DND-41 (cell line): Measurements from ENCODE around the gene MATK.

ENCODE experiments used
- ATAC-seq: fragments of 200-7000 bp; cut with Tn5 transposase; 3 replicates; pipeline ENCODE4 v1.9.1; 2021; ENCODE audit warnings: low read depth; ENCODE audit not compliant: insufficient read depth
- DNase-seq: peaks from one replicate; pipeline ENCODE4 v3.0.0-alpha.2; 2020
- H2AFZ ChIP-seq: 2 replicates; pipeline ENCODE4 v1.6.0; 2012; ENCODE audit warnings: low read depth, low read length
- H3K27ac ChIP-seq: 2 replicates; pipeline ENCODE4 v1.5.1; 2012; ENCODE audit warnings: low read length, inconsistent platforms
- H3K27me3 ChIP-seq: fragments of 200-600 bp; sonication (generic); 2 replicates; pipeline ENCODE4 v1.6.0; 2012; ENCODE audit warnings: low read length, mild to moderate bottlenecking, inconsistent platforms; ENCODE audit not compliant: insufficient read depth, poor library complexity
- H3K36me3 ChIP-seq: 2 replicates; pipeline ENCODE4 v1.5.1; 2012; ENCODE audit warnings: low read length, inconsistent platforms; ENCODE audit not compliant: insufficient read depth
- H3K4me1 ChIP-seq: 2 replicates; pipeline ENCODE4 v1.5.1; 2012; ENCODE audit warnings: mild to moderate bottlenecking, low read length; ENCODE audit not compliant: insufficient read depth
- H3K4me2 ChIP-seq: 2 replicates; pipeline ENCODE4 v1.6.0; 2012; ENCODE audit warnings: mild to moderate bottlenecking, moderate library complexity, low read length, inconsistent platforms; ENCODE audit not compliant: insufficient read depth
- H3K4me3 ChIP-seq, 2 experiments: fragments of 200-600 bp in 1 of 2; shearing (Covaris generic) in 1 of 2; 2 replicates each; pipeline ENCODE4 v1.5.1; 2012 to 2016; ENCODE audit warnings: inconsistent platforms in 2 of 2, low read length in 2 of 2, mild to moderate bottlenecking in 2 of 2, low read depth in 1 of 2, moderate library complexity in 1 of 2
- H3K79me2 ChIP-seq: 2 replicates; pipeline ENCODE4 v1.6.0; 2012; ENCODE audit warnings: low read length, inconsistent platforms; ENCODE audit not compliant: insufficient read depth
- H3K9ac ChIP-seq: 2 replicates; pipeline ENCODE4 v1.6.0; 2012; ENCODE audit warnings: low read depth, mild to moderate bottlenecking, inconsistent platforms, low read length, moderate library complexity
- H3K9me3 ChIP-seq: 2 replicates; pipeline ENCODE4 v1.5.1; 2012; ENCODE audit warnings: low read length, moderate library complexity, mild to moderate bottlenecking, inconsistent platforms; ENCODE audit not compliant: insufficient read depth, severe bottlenecking
- H4K20me1 ChIP-seq: 2 replicates; pipeline ENCODE4 v1.6.0; 2012; ENCODE audit warnings: low read length; ENCODE audit not compliant: insufficient read depth
- EZH2 ChIP-seq: IDR thresholded peaks from 3 replicates; pipeline ENCODE4 v1.6.1; 2012; ENCODE audit warnings: borderline replicate concordance, low read depth, mild to moderate bottlenecking, moderate library complexity, low read length, inconsistent platforms; ENCODE audit not compliant: severe bottlenecking
- TF ChIP-seq, protein P1 (sequence below): IDR thresholded peaks from 2 replicates; pipeline ENCODE4 v1.5.1; 2012; ENCODE audit warnings: borderline replicate concordance, low read length, moderate library complexity, mild to moderate bottlenecking; ENCODE audit not compliant: poor library complexity, severe bottlenecking; ENCODE audit errors: extremely low read depth

The MATK gene

DNA sequence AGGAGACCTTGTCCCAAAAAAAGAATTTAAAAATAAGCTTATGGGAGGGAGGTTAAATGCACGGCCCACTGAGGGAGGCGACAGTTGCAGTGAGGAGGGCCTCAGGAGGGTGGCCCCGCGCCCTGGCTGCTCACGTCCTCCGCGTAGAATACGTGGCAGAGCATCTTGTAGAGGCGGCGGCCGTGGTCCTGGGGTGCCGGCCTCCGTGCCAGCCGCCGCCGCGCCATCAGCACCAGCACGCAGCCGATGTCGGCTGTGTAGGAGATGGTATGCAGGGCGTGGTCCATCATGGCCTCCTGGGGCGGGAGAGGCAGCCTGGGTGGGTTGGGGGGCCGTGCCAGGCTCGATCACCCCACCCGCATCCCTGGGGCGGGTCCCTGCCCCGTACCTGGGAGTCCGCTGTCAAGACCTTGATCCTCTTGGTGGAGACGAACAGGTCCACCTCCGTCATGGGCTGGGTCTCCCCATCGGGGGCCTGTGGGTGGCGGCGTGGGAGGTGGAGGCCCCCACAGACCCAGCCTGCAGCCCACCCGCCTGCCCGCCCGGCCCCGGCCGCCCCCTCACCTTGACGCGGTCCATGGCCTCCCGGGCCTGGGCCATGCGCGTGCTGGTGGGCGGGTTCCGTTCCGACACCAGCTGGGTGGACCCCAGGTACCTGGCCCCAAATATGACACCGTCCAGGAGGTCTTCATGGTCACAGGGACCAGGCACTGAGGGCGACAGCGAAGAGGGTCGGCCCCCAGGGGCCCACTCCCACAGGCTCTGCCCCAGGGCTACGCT, 32.4 kb downstream of the MATK start:
- H3K4me1 ChIP-seq = no peaks in the 10 kb centered on the region
- H3K4me2 ChIP-seq = no peak overlapping the region
- DNase-seq (no peak), ATAC-seq (no peak)
- H3K36me3 ChIP-seq = peaks cover 44% of the 10 kb centered on the region
- H3K9ac ChIP-seq = no peak overlapping the region
- no peak for TF ChIP-seq EZH2
- TF ChIP-seq, protein P1, sequence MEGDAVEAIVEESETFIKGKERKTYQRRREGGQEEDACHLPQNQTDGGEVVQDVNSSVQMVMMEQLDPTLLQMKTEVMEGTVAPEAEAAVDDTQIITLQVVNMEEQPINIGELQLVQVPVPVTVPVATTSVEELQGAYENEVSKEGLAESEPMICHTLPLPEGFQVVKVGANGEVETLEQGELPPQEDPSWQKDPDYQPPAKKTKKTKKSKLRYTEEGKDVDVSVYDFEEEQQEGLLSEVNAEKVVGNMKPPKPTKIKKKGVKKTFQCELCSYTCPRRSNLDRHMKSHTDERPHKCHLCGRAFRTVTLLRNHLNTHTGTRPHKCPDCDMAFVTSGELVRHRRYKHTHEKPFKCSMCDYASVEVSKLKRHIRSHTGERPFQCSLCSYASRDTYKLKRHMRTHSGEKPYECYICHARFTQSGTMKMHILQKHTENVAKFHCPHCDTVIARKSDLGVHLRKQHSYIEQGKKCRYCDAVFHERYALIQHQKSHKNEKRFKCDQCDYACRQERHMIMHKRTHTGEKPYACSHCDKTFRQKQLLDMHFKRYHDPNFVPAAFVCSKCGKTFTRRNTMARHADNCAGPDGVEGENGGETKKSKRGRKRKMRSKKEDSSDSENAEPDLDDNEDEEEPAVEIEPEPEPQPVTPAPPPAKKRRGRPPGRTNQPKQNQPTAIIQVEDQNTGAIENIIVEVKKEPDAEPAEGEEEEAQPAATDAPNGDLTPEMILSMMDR = no peak
- 0 out of 2 replicates have a peak, but pooled peaks cover 2% of the 10 kb centered on the region for H3K79me2 ChIP-seq
- no peaks in the 10 kb centered on the region for H4K20me1 ChIP-seq
- H3K9me3 ChIP-seq = no peaks in the 10 kb centered on the region
- H2AFZ ChIP-seq = no peak overlapping the region
- no peak overlapping the region for H3K27ac ChIP-seq
- H3K27me3 ChIP-seq = no peaks in the 10 kb centered on the region
- no peak overlapping the region for H3K4me3 ChIP-seq

DNA sequence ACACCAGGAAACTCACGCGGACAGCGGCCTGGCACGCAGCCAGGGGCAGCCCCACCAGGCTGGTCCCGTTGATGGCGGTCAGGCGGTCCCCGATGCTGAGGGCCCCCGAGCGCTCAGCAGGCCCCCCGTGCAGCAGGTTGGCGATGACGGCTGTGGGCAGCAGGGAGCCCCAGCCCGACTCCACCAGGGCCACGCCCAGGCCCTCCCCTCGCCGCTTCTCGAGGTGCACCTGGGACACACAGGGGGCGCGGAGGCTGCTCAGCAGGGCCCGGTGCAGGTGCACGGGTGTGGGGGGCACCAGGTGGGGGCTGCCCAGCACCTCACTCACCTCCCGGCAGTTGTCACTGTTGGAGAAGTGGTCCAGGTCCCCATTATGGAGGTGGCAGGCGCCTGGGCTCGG, 33.7 kb downstream of the MATK start:
- no peaks in the 10 kb centered on the region for H3K4me1 ChIP-seq
- DNase-seq (no peak), ATAC-seq (no peak)
- H3K27ac ChIP-seq = no peak overlapping the region
- no peaks in the 10 kb centered on the region for H3K79me2 ChIP-seq
- TF ChIP-seq, protein P1 = no peak
- no peak for TF ChIP-seq EZH2
- no peaks in the 10 kb centered on the region for H4K20me1 ChIP-seq
- no peak overlapping the region for H3K4me3 ChIP-seq
- H3K9ac ChIP-seq = no peak overlapping the region
- H3K27me3 ChIP-seq = no peaks in the 10 kb centered on the region
- no peak overlapping the region for H2AFZ ChIP-seq
- H3K36me3 ChIP-seq = peaks cover 36% of the 10 kb centered on the region
- no peaks in the 10 kb centered on the region for H3K9me3 ChIP-seq
- no peak overlapping the region for H3K4me2 ChIP-seq

DNA sequence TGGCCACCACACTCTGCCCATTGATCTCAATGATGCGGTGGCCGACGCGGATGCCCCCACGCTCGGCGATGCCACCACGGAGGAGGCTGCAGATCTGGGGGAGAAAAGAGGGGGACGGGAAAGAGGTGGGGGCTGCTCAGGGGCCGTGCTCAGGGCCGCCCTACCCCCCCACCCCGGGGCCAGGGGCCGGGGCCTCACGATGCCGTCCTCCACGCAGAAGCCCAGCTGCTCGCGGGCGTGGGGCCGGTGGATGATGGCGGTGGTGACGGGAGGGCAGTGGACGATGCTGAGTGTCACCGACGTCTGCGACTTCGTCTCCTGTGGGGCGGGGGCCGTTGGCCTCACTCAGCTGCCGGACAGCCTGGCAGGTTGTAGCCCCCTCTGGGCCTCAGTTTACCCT, 34.9 kb downstream of the MATK start:
- Histone ChIP-seq H4K20me1 (no peaks in the 10 kb centered on the region), H3K36me3 (peaks cover 36% of the 10 kb centered on the region), H3K9ac (no peak overlapping the region), H3K79me2 (no peaks in the 10 kb centered on the region), H3K4me3 (no peak overlapping the region), H3K9me3 (no peaks in the 10 kb centered on the region), H3K4me1 (no peaks in the 10 kb centered on the region), H3K27ac (no peak overlapping the region), H3K4me2 (no peak overlapping the region), H3K27me3 (no peaks in the 10 kb centered on the region), H2AFZ (no peak overlapping the region)
- ATAC-seq (no peak), DNase-seq (no peak)
- TF ChIP-seq, protein P1 = no peak
- TF ChIP-seq EZH2 = no peak
